ENCODE data around the gene MAOA. TPM values are rescaled to one million over a fixed set of nuclear protein-coding genes. Genes with fewer than 3 reads are reported as not detected.

Gene MAOA
- total and polyA plus RNA-seq, 2 donors (not counting 1 experiment from before 2014, with no cell fraction given): 0.05 TPM; not detected in 1

- no peak for DNase-seq
- no peak for TF ChIP-seq CTCF (IDR thresholded peaks at IDR 0.05)
- no peak for TF ChIP-seq EZH2 (IDR thresholded peaks at IDR 0.05; ENCODE audit: borderline replicate concordance, insufficient read depth, low read depth, low read length, poor library complexity, severe bottlenecking)
- CTCF ChIA-PET: no interaction called here
- no peak overlapping the region for H2AFZ ChIP-seq (ENCODE audit: insufficient read depth, low read depth, low read length, poor library complexity, severe bottlenecking)
- no peaks in the 10 kb centered on the region for H3K27me3 ChIP-seq (replicated peaks in 1 of 4; ENCODE audit: control extremely low read depth in 1 of 4, control insufficient read depth in 3 of 4, insufficient read depth in 4 of 4, low read length in 3 of 4)
- POLR2A ChIA-PET: no interaction called here
- Mint-ChIP-seq H3K4me1 (no peaks in the 10 kb centered on the region), H3K27me3 (peaks cover 7% of the 10 kb centered on the region), H3K27ac (no peak overlapping the region), H3K4me3 (no peak overlapping the region), H3K9me3 (ENCODE audit: insufficient read depth) (no peaks in the 10 kb centered on the region)
- no peaks in the 10 kb centered on the region for H3K9me3 ChIP-seq (ENCODE audit: control extremely low read depth in 1 of 3, control insufficient read depth in 2 of 3, insufficient read depth in 1 of 3, low read length in 2 of 3)
- H4K20me1 ChIP-seq (ENCODE audit: control insufficient read depth, insufficient read depth, low read length, poor library complexity, severe bottlenecking): no peaks in the 10 kb centered on the region
- intact Hi-C loops (cut with micrococcal nuclease): no loop called here
- H3K9ac ChIP-seq (ENCODE audit: low read length): no peak overlapping the region
- H3K79me2 ChIP-seq (ENCODE audit: control insufficient read depth, insufficient read depth, low read length): no peaks in the 10 kb centered on the region
- H3K4me1 ChIP-seq (ENCODE audit: control insufficient read depth in 2 of 2, insufficient read depth in 2 of 2, low read length in 2 of 2): no peaks in the 10 kb centered on the region
- no peak for ATAC-seq (ENCODE audit: low read depth)
- WGBS (ENCODE audit: insufficient coverage): no CpG with 5 or more reads among the region's 1 CpG
- no peak overlapping the region for H3K27ac ChIP-seq (ENCODE audit: low read length in 2 of 2)
- H3K36me3 ChIP-seq (replicated peaks in 1 of 2; ENCODE audit: control extremely low read depth in 1 of 2, control insufficient read depth in 1 of 2, extremely low read depth in 1 of 2, insufficient read depth in 2 of 2, low read length in 1 of 2): no peaks in the 10 kb centered on the region
- no peak overlapping the region for H3K4me2 ChIP-seq (replicated peaks; ENCODE audit: low read depth, low read length, poor library complexity, severe bottlenecking)
- no peak overlapping the region for H3K4me3 ChIP-seq (ENCODE audit: control extremely low read depth in 1 of 5, extremely low read depth in 1 of 5, insufficient read depth in 1 of 5, low read depth in 2 of 5, low read length in 4 of 5)
Observed at GRCh38 chrX:43733699-43734098, 77.6 kb downstream of the MAOA start.

- Histone ChIP-seq H3K4me3 (ENCODE audit: control extremely low read depth in 1 of 5, extremely low read depth in 1 of 5, insufficient read depth in 1 of 5, low read depth in 2 of 5, low read length in 4 of 5) (no peak overlapping the region), H3K27ac (ENCODE audit: low read length in 2 of 2) (no peak overlapping the region), H3K9ac (ENCODE audit: low read length) (no peak overlapping the region), H3K36me3 (replicated peaks in 1 of 2; ENCODE audit: control extremely low read depth in 1 of 2, control insufficient read depth in 1 of 2, extremely low read depth in 1 of 2, insufficient read depth in 2 of 2, low read length in 1 of 2) (no peaks in the 10 kb centered on the region), H4K20me1 (ENCODE audit: control insufficient read depth, insufficient read depth, low read length, poor library complexity, severe bottlenecking) (no peaks in the 10 kb centered on the region), H3K4me1 (ENCODE audit: control insufficient read depth in 2 of 2, insufficient read depth in 2 of 2, low read length in 2 of 2) (no peaks in the 10 kb centered on the region), H3K9me3 (ENCODE audit: control extremely low read depth in 1 of 3, control insufficient read depth in 2 of 3, insufficient read depth in 1 of 3, low read length in 2 of 3) (no peaks in the 10 kb centered on the region), H3K27me3 (replicated peaks in 1 of 4; ENCODE audit: control extremely low read depth in 1 of 4, control insufficient read depth in 3 of 4, insufficient read depth in 4 of 4, low read length in 3 of 4) (no peaks in the 10 kb centered on the region), H2AFZ (ENCODE audit: insufficient read depth, low read depth, low read length, poor library complexity, severe bottlenecking) (no peak overlapping the region), H3K4me2 (replicated peaks; ENCODE audit: low read depth, low read length, poor library complexity, severe bottlenecking) (no peak overlapping the region), H3K79me2 (ENCODE audit: control insufficient read depth, insufficient read depth, low read length) (no peaks in the 10 kb centered on the region)
- WGBS (ENCODE audit: insufficient coverage): no CpG with 5 or more reads among the region's 1 CpG
- intact Hi-C loops (cut with micrococcal nuclease): no loop called here
- no peak for ATAC-seq (ENCODE audit: low read depth)
- CTCF ChIA-PET: no interaction called here
- Mint-ChIP-seq H3K27ac (no peak overlapping the region), H3K27me3 (peaks cover 6% of the 10 kb centered on the region), H3K9me3 (ENCODE audit: insufficient read depth) (no peaks in the 10 kb centered on the region), H3K4me1 (no peaks in the 10 kb centered on the region), H3K4me3 (no peak overlapping the region)
- no peak for DNase-seq
- TF ChIP-seq CTCF (IDR thresholded peaks at IDR 0.05) (no peak), EZH2 (IDR thresholded peaks at IDR 0.05; ENCODE audit: borderline replicate concordance, insufficient read depth, low read depth, low read length, poor library complexity, severe bottlenecking) (no peak)
- POLR2A ChIA-PET: no interaction called here
Observed at GRCh38 chrX:43734444-43734843, 78.3 kb downstream of the MAOA start.
